HG02885 (cell line): ENCODE measurements around the gene CKM.
"Not testable (repeated sequence)": the region's sequence is repeated elsewhere in the genome, so short reads cannot be mapped to it uniquely, and the experiment has no call there.

Experiments
- ATAC-seq: cut with Tn5 transposase; IDR thresholded peaks from one replicate; pipeline ENCODE4 v1.9.1; 2021; ENCODE audit warnings: mild to moderate bottlenecking; ENCODE audit not compliant: unreplicated experiment, poor library complexity

Gene CKM

DNA sequence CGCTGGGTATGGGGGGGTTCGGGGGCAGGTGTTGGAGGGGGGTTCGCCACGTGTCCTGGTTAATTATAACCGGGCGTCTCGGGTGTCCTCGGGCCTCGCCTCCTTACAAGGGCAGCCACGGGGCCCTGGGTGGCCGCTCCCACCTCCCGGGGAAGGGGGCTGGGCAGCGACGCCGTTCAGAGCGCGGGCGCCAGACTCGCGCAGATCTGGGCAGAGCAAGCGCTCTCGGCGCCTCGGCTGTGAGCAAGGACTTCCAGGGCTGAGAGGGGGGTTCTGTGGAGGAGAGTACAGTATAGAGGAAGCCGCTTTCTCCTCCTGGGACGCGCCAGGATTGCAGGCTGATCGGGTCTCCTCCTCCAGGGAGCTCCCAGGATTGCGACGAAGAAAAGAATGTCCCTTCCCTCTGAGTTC, 1.0 kb upstream of the CKM start:
- no peak for ATAC-seq

- ATAC-seq: no peak
Observed at GRCh38 chr19:45322311-45322710, 364 bp downstream of the CKM start.

DNA sequence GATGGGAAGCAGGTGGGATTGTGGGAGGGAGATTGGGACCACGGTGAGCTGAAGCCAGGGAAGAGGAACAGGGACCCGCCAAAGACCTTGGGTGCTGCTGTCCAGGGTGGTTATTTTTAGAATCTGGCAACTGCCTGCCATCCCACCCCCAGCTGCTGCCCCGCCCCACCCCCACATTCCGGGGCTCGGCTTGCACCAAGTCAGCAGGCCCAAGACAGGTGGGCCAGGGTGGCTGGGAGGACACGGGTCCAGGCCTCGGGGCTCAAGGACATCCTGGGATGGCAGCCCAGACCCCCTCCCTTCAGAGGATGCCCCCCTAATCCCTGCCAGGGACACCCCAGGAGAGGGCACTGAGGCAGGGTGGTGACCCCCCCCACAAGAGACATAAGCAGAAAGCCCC, 827 bp downstream of the CKM start:
- no peak for ATAC-seq

DNA sequence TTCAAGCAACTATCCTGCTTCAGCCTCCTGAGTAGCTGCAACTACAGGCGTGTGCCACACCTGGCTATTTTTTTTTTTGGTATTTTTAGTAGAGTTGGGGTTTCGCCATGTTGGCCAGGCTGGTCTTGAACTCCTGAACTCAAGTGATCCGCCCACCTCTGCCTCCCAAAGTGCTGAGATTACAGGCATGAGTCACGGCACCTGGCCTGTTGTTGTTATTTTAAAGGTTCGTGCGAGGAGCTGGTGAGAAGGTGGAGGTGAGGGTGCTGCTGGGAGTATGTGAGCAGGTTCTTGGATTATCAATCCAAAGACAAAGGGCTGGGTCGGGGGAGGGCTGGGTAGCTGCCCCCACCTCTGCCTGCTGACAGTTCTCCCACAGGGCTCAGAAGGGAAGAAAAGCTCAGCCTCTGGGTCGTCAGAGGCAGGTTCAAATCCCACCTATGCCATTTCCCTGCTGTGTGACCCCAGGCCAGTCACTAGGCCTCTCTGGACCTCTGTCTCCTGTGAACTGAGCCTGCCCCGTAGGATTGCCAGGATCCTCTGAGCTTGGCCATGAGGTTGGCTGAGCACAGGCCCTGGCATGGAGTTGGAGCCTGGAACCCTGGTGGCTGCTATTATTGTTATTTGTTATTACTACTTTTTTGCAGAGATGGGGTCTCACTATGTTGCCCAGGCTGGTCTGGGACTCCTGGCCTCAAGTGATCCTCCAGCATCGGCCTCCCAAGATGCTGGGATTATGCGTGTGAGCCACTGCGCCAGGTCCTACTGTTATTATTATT, 1.5 kb downstream of the CKM start:
- no peak for ATAC-seq

GRCh38 chr19:45315304-45315703, 7.4 kb downstream of the CKM start:
- no peak for ATAC-seq

- ATAC-seq: no peak
Observed at GRCh38 chr19:45314708-45315245, 7.9 kb downstream of the CKM start.

GRCh38 chr19:45312285-45312684, 10.4 kb downstream of the CKM start:
- ATAC-seq: not testable (repeated sequence)

GRCh38 chr19:45311621-45312020, 11.1 kb downstream of the CKM start:
- no peak for ATAC-seq

- not testable (repeated sequence) for ATAC-seq
Observed at GRCh38 chr19:45309322-45309721, 13.4 kb downstream of the CKM start.

GRCh38 chr19:45307361-45307760, 15.3 kb downstream of the CKM start:
- ATAC-seq: no peak

DNA sequence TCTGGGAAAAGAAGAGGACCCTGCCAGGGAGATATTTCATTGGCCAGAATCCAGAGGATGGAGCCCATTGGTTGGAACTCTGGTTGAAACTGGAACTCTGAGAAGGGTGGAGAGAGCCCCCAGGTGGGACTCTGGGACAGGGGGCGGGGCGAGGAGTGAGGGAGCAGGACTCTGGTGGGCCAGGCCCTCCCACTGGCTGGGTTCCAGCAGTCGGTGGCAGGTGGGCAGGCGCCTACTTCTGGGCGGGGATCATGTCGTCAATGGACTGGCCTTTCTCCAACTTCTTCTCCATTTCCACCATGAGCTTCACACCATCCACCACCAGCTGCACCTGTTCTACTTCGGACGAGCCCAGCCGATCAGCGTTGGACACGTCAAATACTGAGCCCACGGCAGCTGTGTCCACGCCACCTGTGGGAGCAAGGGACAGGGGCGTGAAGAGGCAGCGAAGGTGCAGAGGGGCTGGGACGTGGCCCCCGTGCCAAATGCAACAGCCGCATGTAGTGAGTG, 16.1 kb downstream of the CKM start:
- ATAC-seq: no peak

DNA sequence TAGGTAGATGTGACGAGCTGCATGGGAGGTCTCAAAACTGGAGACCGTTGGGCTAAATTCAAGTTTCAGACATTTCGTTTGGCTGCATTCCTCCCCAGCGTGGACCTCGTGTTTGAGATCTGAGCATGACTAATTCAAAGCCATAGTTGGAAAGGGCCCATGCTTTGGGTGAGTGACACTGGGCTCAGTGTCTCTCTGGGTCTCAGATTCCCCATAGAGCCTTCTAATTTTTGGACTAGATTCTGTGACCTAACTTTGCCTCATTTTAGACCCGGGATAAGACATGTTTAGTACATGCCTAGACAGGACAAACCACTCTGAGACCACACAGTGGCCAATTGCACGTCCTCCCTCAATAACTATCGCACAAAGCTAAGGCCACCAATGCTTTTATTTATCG, 16.6 kb downstream of the CKM start:
- no peak for ATAC-seq

DNA sequence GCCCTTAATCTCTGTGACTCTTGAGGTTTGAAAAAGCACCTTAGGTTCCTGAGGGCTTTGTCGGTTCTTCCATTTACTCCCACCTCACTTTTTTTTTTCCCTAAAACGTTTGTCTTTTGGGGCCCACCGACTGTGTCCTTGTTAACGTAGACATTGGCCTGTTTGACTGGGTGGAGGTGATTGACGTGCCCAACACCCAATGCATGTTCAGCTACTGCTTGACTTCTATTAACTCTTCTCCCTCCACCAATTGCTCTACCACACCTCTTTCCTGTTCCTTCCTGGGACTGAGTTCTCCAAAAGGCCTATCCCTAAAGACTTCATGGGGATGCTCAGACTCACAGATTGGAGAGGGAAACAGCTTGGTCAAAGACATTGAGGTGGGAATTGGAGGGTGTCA, 17.3 kb downstream of the CKM start:
- ATAC-seq: no peak

GRCh38 chr19:45305007-45305406, 17.7 kb downstream of the CKM start:
- ATAC-seq: no peak

DNA sequence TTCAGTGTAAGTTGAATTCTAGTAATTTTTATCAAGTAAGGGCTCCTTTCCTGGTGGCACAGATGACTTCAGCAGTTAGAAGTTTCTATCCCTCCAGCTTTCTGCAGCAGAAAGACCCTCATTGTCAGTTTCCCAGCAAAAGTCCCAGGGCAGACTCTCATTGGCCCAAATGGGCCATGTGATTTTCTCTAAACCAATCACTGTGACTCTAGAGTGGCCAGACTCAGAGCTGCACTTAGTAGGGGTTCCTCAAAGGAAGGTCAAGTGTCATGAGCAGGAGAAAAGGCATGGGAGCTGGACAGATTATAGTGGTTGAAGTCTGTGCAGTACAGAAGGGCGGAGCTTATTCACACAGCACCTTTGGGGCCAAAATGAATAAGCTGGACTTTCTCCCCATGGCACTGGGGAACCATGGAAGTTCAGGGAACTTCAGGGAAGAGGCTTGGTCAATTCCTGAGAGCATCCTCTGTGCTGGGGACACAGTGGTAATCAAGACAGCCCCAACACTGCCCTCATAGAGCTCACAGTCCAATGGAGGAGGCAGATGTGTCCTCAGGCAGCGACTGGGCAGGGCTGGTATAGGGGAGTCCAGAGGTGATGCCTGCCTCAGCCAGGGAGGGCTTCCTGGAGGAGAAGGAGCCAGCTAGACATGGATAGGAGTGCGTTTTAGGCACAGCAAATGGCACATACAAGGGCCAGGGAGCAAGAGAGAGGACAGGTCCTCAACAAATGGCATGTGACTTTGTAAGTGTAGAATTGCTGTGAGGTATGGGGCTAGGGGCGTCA, 18.3 kb downstream of the CKM start:
- ATAC-seq: no peak

DNA sequence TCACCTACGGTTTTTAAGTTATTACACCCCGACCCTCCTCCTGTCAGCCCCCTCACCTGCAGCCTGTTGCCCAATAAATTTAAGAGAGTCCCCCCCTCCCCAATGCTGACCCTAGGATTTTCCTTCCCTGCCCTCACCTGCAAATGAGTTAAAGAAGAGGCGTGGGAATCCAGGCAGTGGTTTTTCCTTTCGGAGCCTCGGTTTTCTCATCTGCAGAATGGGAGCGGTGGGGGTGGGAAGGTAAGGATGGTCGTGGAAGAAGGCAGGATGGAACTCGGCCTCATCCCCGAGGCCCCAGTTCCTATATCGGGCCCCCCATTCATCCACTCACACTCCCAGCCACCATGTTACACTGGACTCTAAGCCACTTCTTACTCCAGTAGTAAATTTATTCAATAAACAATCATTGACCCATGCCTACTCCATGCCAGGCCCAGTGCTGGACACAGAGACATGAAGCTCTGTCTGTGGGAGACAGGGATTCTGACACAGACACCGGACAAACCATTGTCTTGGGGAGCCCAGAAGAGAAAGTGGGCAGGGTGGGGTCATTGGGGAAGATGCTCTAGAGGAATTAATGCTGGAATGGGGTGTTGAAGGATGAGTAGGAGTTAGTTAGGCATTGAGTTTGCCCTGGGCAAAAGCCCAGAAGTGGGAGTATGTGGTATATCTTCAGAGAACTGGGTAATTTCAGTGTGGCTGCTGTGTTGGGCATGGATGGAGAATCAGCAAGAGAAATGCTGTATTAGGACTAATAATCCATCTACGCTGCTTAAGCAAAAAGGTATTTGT, 19.2 kb downstream of the CKM start:
- ATAC-seq: no peak

GRCh38 chr19:45302416-45302815, 20.3 kb downstream of the CKM start:
- no peak for ATAC-seq

DNA sequence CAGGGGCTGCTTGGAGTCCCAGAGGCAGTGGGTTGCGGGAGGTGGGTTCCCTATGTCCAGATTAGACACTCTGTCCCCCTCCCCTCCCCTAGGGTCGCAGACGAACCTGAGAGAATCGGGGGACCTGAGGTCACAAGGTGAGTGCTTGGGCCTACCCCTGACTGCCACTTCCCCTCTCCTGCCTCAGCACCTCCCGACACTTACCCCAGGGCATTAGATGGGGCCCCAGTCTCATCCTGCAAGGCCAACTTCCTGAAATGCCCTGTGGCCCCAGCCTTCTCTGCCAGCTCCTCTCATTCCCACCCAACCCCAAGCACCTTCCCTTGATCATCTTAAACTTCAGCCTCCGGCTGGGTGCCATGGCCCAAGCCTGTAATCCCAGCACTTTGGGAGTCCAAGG, 23.0 kb downstream of the CKM start:
- no peak for ATAC-seq

DNA sequence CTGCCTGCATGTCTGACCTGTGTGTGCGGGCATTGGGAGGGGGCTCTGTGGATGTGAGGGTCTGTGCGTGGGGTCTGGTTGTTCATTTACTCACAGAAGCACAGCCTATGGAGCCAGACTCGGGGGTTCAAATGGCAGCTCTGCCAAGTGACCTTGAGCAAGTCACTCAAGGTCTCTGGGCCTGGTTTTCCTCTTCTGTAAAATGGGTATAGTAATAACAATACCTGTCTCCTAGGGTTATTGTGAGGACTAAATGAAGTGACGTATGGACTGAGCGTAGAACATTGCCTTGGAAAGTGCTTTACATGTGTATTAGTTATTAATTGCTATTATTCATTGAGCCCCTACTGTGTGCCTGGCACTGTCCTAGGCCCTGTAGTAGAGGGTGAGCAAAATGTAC, 24.4 kb downstream of the CKM start:
- ATAC-seq: no peak

DNA sequence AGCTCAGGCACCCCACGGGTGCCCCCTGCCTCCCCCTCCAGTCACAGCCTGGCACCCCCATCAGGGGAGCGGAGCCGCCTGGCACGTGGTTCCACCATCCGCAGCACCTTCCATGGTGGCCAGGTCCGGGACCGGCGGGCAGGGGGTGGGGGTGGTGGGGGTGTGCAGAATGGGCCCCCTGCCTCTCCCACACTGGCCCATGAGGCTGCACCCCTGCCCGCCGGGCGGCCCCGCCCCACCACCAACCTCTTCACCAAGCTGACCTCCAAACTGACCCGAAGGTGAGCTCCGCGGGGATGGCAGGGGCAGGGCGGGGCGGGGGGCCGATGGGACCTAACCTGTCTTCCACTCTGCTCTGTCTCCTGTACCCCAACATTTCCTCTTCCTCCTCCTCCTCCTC, 25.0 kb downstream of the CKM start:
- no peak for ATAC-seq

DNA sequence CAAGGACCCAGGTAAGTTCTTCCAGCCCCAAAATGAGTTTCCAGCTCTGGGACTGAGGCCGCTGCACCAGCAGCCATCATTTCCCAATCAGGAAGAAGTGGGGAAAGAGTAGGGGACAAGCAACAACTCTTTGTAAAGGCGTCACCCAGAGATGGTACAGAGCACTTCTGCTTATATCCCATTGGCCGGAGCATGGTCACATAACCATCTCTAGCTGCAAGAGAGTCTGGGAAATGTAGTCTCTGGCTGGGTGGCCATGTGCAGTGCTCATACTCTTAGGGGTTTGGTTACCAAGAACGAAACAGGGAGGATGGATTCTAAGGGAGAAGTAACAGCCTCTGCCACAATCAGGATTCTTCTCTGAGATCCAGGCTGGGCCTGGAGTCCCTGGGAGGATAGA, 26.3 kb downstream of the CKM start:
- no peak for ATAC-seq
